HCT116 (cell line): Measurements from ENCODE around the gene GDF10. TPM values are rescaled to one million over a fixed set of nuclear protein-coding genes. Genes with fewer than 3 reads are reported as not detected.
A peak's percentile ranks its signal among the peaks of the same experiment; 100 is the strongest.

Experiments
- ATAC-seq: fragments of 200-7000 bp; cut with Tn5 transposase; 2 replicates; pipeline ENCODE4 v1.9.1; 2020; ENCODE audit warnings: mild to moderate bottlenecking, moderate library complexity
- BruUV-seq: library from RNA; stranded (reverse); fragments of 400-500 nt; replicated peaks from 2 replicates; lab custom pipeline; 2021; lab: Mats Ljungman, UMichigan
- CTCF ChIA-PET: fragments of 300-600 bp; sonication (Branson Sonifier 250); formaldehyde crosslinking; loops from one replicate; lab custom pipeline; 2021; ENCODE audit warnings: antibody characterized with exemption; lab: Charles Lee
- POLR2A ChIA-PET: fragments of 300-600, 350-600 bp; sonication (Branson Sonifier 250); formaldehyde crosslinking; loops from one replicate; lab custom pipeline; 2021; ENCODE audit warnings: antibody characterized with exemption; lab: Charles Lee
- RAD21 ChIA-PET, 2 experiments: fragments of 300-600 bp; sonication (Branson Sonifier 250); formaldehyde crosslinking; loops; one replicate each; lab custom pipeline; 2023; ENCODE audit warnings: low total read pairs in 2 of 2; ENCODE audit not compliant: uncharacterized antibody in 2 of 2, unreplicated experiment in 2 of 2, low non-redundant PET in 1 of 2; lab: Charles Lee
- DNase-seq: peaks from one replicate; pipeline ENCODE4 v3.0.0-alpha.2; 2010; ENCODE audit warnings: low read depth, low spot score
- H2AFZ ChIP-seq: fragments of 200-600 bp; shearing (Covaris generic), sonication (generic); 2 replicates; pipeline ENCODE4 v1.6.1; 2017; ENCODE audit warnings: low read depth, mixed run types, mixed read lengths, antibody characterized with exemption, low read length; ENCODE audit not compliant: poor library complexity, severe bottlenecking
- H3K27ac ChIP-seq: 2 replicates; pipeline ENCODE4 v1.5.1; 2012; ENCODE audit warnings: low read depth, low read length
- H3K27me3 ChIP-seq: fragments of 200-600 bp; sonication (generic); 2 replicates; pipeline ENCODE4 v1.6.1; 2016; ENCODE audit warnings: mixed run types, low read length, mixed read lengths; ENCODE audit not compliant: insufficient read depth
- H3K36me3 ChIP-seq, 2 experiments: fragments of 200-500 bp in 1 of 2; fragments of 200-600 bp in 1 of 2; sonication (Bioruptor generic) in 1 of 2; sonication (generic) in 1 of 2; 2 replicates each; pipeline versions ENCODE4 v1.5.1 to v1.6.1; 2014 to 2016; ENCODE audit warnings: low read length in 2 of 2, inconsistent platforms in 1 of 2, mixed read lengths in 1 of 2, mixed run types in 1 of 2; ENCODE audit not compliant: insufficient read depth in 2 of 2, control insufficient read depth in 1 of 2
- H3K4me1 ChIP-seq, 2 experiments: fragments of 200-600 bp in 1 of 2; sonication (generic) in 1 of 2; 2 replicates each; pipeline versions ENCODE4 v1.5.1 to v1.6.1; 2012 to 2017; ENCODE audit warnings: low read length in 2 of 2, inconsistent platforms in 1 of 2, mild to moderate bottlenecking in 1 of 2, mixed read lengths in 1 of 2, mixed run types in 1 of 2, moderate library complexity in 1 of 2; ENCODE audit not compliant: insufficient read depth in 2 of 2, control insufficient read depth in 1 of 2
- H3K4me2 ChIP-seq: fragments of 200-600 bp; sonication (generic); 2 replicates; pipeline ENCODE4 v1.6.1; 2017; ENCODE audit warnings: mixed run types, low read length, mixed read lengths
- H3K4me3 ChIP-seq, 2 experiments: fragments of 200-600 bp in 1 of 2; sonication (generic) in 1 of 2; replicated peaks in 1 of 2; 2 replicates each; pipeline ENCODE4 v1.5.1; 2011 to 2016; ENCODE audit warnings: low read length in 2 of 2, control low read depth in 1 of 2, low read depth in 1 of 2, mild to moderate bottlenecking in 1 of 2, mixed read lengths in 1 of 2, mixed run types in 1 of 2
- H3K79me2 ChIP-seq: fragments of 200-600 bp; sonication (generic); 2 replicates; pipeline ENCODE4 v1.6.1; 2017; ENCODE audit warnings: mild to moderate bottlenecking, mixed run types, low read length, moderate library complexity, mixed read lengths; ENCODE audit not compliant: insufficient read depth
- H3K9ac ChIP-seq: fragments of 200-600 bp; sonication (generic); 2 replicates; pipeline ENCODE4 v1.6.1; 2016; ENCODE audit warnings: low read length, mixed read lengths
- H3K9me2 ChIP-seq: fragments of 200-600 bp; sonication (generic), shearing (Covaris generic); 2 replicates; pipeline ENCODE4 v1.6.1; 2017; ENCODE audit warnings: mixed run types, mild to moderate bottlenecking, moderate library complexity; ENCODE audit not compliant: insufficient read depth
- H3K9me3 ChIP-seq, 2 experiments: fragments of 200-500 bp in 1 of 2; fragments of 200-600 bp in 1 of 2; sonication (Bioruptor generic) in 1 of 2; sonication (generic) in 1 of 2; 2 replicates each; pipeline ENCODE4 v1.6.1; 2014 to 2017; ENCODE audit warnings: low read length in 2 of 2, mixed read lengths in 2 of 2, inconsistent platforms in 1 of 2, low read depth in 1 of 2, mild to moderate bottlenecking in 1 of 2, mixed run types in 1 of 2, moderate library complexity in 1 of 2; ENCODE audit not compliant: control insufficient read depth in 1 of 2, insufficient read depth in 1 of 2
- H4K20me1 ChIP-seq: fragments of 200-600 bp; sonication (generic), shearing (Covaris generic); 2 replicates; pipeline ENCODE4 v1.6.1; 2017; ENCODE audit warnings: mixed run types, mild to moderate bottlenecking, moderate library complexity; ENCODE audit not compliant: insufficient read depth
- CBX3 ChIP-seq: IDR thresholded peaks from 2 replicates; pipeline ENCODE4 v1.6.1; 2012; ENCODE audit warnings: low read depth
- EGR1 ChIP-seq: IDR thresholded peaks from 2 replicates; pipeline ENCODE4 v1.6.1; 2012; ENCODE audit warnings: low read depth
- EZH2 ChIP-seq: fragments of 200-600 bp; sonication (generic); IDR thresholded peaks from 2 replicates; pipeline ENCODE4 v1.6.1; 2017; ENCODE audit warnings: antibody characterized with exemption, mixed run types
- RAD21 ChIP-seq: IDR thresholded peaks from 2 replicates; pipeline ENCODE4 v1.6.1; 2012; ENCODE audit warnings: low read depth, mild to moderate bottlenecking
- SRF ChIP-seq: IDR thresholded peaks from 2 replicates; pipeline ENCODE4 v1.6.1; 2012; ENCODE audit warnings: low read depth
- TCF7L2 ChIP-seq: IDR thresholded peaks from 2 replicates; pipeline ENCODE4 v1.7.0; 2011; ENCODE audit warnings: borderline replicate concordance, inconsistent platforms; ENCODE audit not compliant: insufficient read depth, insufficient read length; ENCODE audit errors: extremely low read depth
- ZFX ChIP-seq: fragments of 450-650 bp; IDR thresholded peaks from 2 replicates; pipeline ENCODE4 v1.6.1; 2017
- intact Hi-C: fragments of 100-400 bp; cut with micrococcal nuclease; formaldehyde crosslinking; loops from 2 replicates; pipeline ENCODE4 v1.10.0; 2022
- total RNA-seq: library from RNA; stranded (reverse); gene quantifications from one replicate; pipeline ENCODE4 v1.2.1, GENCODE V29; 2021; ENCODE audit not compliant: unreplicated experiment
- TF ChIP-seq, protein P1 (sequence below): IDR thresholded peaks from 2 replicates; pipeline ENCODE4 v1.6.1; 2011; ENCODE audit warnings: mild to moderate bottlenecking, low read length, moderate library complexity; ENCODE audit not compliant: insufficient replicate concordance; ENCODE audit errors: extremely low read depth

GDF10 gene
- total RNA-seq, 1 experiment from 2014 or later: not detected

DNA sequence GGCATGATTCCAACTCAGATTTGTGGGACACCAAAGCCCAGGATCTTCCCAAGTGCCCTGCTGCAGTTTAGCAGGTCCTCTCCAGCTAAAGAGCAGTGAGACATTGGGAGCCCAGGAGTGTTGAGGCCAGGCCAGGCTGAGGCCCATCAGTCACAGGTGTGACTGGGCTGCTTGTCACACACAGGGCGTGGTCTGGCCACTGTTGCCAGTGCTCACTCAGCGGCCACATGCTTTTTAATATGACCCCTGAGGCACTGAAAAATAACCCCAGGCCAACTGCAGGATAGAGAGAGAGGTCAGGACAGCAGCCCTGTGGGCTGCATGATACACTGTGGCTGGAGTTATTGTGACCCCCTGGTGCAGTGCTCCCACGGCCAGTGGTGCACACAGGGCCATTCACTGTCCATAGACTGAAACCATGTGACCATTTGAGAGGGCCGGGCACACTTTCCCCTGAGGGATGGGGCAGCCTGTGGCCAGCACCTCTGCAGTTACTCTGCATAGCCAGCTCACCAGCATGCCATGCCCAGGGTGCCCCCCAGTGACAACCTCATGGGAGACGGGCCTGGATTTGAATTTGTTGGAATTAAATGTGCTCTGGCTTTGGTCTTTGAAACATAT is 26.4 kb downstream of the GDF10 start:
- H3K4me3 ChIP-seq: no peak overlapping the region
- no peaks in the 10 kb centered on the region for H3K36me3 ChIP-seq
- ChIA-PET RAD21 (no interaction called here), POLR2A (no interaction called here), CTCF (no interaction called here)
- no peak for TF ChIP-seq CBX3
- TF ChIP-seq RAD21: 0 out of 2 replicates have a peak, but pooled peaks have one; percentile 16
- no peak for TF ChIP-seq EZH2
- TF ChIP-seq SRF: no peak
- TF ChIP-seq EGR1: no peak
- TF ChIP-seq TCF7L2: no peak
- TF ChIP-seq ZFX: no peak
- TF ChIP-seq, protein P1, sequence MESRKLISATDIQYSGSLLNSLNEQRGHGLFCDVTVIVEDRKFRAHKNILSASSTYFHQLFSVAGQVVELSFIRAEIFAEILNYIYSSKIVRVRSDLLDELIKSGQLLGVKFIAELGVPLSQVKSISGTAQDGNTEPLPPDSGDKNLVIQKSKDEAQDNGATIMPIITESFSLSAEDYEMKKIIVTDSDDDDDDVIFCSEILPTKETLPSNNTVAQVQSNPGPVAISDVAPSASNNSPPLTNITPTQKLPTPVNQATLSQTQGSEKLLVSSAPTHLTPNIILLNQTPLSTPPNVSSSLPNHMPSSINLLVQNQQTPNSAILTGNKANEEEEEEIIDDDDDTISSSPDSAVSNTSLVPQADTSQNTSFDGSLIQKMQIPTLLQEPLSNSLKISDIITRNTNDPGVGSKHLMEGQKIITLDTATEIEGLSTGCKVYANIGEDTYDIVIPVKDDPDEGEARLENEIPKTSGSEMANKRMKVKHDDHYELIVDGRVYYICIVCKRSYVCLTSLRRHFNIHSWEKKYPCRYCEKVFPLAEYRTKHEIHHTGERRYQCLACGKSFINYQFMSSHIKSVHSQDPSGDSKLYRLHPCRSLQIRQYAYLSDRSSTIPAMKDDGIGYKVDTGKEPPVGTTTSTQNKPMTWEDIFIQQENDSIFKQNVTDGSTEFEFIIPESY: no peak
- H3K27me3 ChIP-seq: no peaks in the 10 kb centered on the region
- peak; percentile 59 for ATAC-seq
- no peak overlapping the region for H3K27ac ChIP-seq
- peaks cover 4 to 13% of the 10 kb centered on the region in 2 experiments; a peak in 2 of 4 replicates for H3K4me1 ChIP-seq
- peak overlapping the region; percentile 20 for H3K4me2 ChIP-seq
- intact Hi-C loops: no loop called here
- H3K79me2 ChIP-seq: no peaks in the 10 kb centered on the region
- no peak overlapping the region for H2AFZ ChIP-seq
- H3K9me2 ChIP-seq: no peaks in the 10 kb centered on the region
- no peak for DNase-seq
- H3K9ac ChIP-seq: no peak overlapping the region
- BruUV-seq: no TSS peak
- no peaks in the 10 kb centered on the region for H4K20me1 ChIP-seq
- no peaks in the 10 kb centered on the region for H3K9me3 ChIP-seq
